Germinal center (tissue), 1 donor: Measurements from ENCODE around the gene GYS2.
"Not testable (repeated sequence)": the region's sequence is repeated elsewhere in the genome, so short reads cannot be mapped to it uniquely, and the experiment has no call there.

Source experiments
- DNase-seq: peaks from one replicate; pipeline ENCODE4 v3.0.0; 2012; ENCODE audit warnings: mixed read lengths, low spot score

Gene GYS2

DNA sequence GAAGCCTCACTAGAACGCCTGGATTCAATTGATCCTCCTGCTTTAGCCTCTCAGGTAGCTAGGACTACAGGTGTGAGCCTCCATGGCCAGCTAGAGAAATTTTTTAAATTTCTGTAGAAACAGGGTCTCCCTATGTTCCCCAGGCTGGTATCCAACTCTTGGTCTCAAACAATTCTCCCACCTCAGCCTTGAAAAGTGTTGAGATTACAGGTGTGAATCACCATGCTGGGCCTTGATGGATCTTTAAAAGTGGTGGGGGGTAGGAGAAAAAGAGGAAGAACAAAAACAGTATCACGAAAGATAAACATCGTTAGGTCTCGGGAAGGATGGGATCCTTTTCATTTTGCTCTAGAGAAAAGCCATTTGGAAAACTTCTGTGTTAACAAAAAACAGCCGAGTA, 4.5 kb downstream of the GYS2 start:
- DNase-seq, result no peak

- peak; percentile 19 for DNase-seq
Measured at GRCh38 chr12:21599143-21599999, 5.3 kb downstream of the GYS2 start.

GRCh38 chr12:21598651-21599050, 6.0 kb downstream of the GYS2 start:
- no peak for DNase-seq

GRCh38 chr12:21595356-21595755, 9.3 kb downstream of the GYS2 start:
- not testable (repeated sequence) for DNase-seq

- DNase-seq, result no peak
Measured at GRCh38 chr12:21585485-21585884, 19.2 kb downstream of the GYS2 start.

DNA sequence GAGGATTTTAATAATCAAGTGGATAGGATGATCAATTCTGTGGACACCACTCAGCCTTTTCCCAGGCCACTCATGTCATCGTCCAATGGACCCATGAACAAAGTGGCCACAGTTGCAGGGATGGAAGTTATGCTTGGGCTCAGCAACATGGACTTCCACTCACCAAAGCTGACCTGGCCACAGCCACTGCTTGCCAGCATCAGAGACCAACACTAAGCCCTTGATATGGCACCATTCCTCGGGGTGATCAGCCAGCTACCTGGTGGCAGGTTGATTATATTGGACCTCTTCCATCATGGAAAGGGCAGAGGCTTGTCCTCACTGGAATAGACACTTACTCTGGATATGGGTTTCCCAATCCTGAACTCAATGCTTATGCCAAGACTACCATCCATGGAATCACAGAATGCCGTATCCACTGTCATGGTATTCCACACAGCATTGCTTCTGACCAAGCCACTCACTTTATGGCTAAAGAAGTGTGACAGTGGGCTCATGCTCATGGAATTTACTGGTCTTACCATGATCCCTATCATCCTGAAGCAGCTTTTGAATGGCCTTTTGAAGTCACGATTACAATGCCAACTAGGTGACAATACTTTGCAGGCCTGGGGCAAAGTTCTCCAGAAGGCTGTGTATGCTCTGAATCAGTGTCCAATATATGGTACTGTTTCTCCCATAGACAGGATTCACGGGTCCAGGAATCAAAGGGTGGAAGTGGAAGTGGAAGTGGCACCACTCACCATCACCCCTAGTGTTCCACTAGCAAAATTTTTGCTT, 20.1 kb downstream of the GYS2 start:
- DNase-seq, result not testable (repeated sequence)

DNA sequence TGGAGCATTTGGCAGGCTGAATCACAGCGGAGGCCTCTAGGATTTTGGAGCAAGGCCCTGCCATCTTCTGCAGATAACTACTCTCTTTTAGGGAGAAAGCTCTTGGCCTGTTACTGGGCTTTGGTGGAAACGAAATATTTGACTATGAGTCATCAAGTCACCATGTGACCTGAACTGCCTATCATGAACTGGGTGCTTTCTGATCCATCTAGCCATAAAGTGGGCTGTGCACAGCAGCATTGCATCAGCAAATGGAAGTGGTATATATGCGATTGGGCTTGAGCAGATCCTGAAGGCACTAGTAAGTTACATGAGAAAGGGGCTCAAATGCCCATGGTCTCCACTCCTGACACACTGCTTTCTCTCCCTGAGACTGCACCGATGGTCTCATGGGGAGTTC, 21.1 kb downstream of the GYS2 start:
- DNase-seq, result no peak

DNA sequence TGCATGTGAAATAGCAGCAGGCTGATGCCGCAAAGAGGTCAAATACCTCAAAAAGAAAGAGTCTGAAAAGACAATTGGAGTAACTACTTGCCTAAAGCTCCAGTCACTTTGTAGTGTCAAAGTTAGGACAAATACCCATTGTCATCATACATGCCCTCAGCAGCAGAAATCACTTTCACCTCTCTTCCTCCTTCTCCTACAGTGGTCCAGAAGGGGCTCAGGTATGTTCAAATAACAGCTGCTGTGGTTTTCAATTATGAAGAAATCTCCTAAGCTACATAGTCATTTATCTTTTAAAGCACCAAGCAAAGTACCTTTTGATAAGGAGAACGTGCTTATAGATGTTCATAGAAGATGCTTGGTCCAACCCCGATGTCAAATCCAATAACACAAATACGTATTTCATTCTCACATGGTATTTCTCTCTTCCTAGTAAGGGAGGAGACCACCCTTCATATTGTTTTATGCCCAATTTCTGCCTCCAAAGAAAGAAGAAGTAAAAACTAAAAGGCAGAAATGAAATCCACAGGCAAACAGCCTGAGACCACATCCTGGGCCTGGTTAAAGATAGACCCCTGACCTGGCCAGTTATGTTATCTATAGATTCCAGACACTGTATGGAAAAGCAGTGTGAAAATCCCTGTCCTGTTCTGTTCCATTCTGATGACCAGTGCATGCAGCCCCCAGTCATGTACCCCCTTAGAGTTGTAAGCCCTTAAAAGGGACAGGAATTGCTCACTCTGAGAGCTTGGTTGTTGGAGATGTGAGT, 23.7 kb downstream of the GYS2 start:
- DNase-seq, result no peak

DNA sequence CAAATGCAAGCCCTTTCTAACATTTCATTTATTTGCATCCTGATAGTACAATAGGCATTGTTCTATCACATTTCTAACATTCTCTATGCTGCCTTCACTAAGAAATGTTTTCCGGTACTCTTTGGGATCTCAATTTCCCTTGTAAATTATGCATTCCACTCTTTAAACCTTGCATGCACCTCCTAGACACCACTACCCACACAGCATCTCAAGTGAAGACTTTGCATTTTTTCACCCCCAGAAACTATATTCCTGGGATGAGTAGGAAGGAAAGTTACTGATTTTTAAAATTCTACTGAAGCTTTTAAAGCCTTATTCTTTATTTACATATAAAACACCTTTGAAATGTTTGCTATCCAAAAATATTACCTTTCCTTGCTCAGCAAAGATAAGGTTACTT, 27.1 kb downstream of the GYS2 start:
- no peak for DNase-seq

DNA sequence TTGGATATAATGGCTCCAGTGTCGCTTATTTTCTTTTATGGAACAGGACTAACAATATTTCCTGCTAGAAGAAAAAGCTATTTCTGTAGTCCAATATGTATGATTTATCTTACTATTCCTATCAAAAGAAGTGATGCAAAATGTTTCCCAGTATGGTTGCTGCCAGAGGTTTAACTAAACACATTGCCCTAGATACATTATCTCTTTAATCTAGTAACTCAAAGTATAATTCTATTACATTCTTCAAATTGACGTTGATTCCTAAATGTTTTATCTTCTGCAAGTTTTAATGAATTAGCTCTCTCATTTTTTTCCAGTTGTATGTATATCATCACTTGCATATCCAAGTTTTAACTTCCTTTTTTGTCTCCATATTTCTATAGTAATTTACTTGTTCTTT, 28.2 kb downstream of the GYS2 start:
- DNase-seq, result no peak

DNA sequence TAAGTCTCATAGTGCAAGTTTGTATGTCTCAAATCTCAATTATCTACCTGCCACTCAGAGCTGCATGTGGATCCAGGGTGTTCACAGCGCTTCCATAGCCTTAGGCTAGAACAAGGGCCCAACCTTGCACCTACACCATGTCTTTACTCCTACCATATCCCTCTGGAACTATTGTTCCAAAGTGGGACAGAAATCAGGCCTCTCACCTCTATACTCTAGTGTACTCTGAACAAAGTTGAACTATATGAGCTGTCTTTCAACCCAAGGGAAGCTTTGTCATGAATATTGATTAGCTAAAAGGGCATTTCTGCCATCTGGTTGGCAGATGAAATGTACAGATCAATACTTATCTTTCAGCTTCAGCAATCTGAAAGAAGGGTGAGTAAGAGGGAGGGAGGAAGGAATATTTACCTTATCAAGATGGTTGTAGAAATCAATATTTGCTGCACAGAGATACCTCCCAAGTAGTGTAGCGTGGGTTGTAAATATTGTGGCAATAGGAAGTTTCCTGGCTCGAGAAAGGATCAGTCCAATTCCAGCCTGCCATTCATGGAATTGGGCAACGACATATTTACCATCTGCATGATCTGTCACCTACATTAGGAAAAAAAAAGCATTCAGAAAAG, 30.8 kb downstream of the GYS2 start:
- no peak for DNase-seq

GRCh38 chr12:21571046-21571445, 33.6 kb downstream of the GYS2 start:
- DNase-seq, result no peak

GRCh38 chr12:21568115-21568514, 36.5 kb downstream of the GYS2 start:
- no peak for DNase-seq

DNA sequence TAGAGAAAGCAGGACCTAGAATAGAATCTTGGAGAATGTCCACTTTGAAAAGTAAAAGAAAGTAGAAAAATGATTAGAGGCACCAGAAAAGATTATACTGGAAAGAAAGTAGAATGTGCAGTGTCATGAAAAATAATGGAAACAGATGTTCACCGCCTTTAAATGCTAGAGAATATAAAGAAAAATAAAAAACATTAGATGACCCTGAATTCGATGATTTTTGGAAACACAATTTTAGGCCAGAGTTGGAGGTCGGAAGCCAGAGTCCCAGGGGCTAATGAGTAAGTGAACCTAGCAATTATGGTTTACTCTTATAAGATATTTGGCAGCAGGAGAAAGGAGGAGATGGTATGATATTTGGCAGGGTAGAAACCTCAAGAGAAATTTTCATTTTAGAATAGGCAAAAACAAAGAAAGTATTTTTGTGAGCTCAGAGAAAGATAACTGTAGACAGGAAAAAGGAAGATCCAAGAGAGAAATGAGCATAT, 37.7 kb downstream of the GYS2 start:
- no peak for DNase-seq

- no peak for DNase-seq
Measured at GRCh38 chr12:21566223-21566906, 38.3 kb downstream of the GYS2 start.

- DNase-seq, result no peak
Measured at GRCh38 chr12:21562859-21563258, 41.8 kb downstream of the GYS2 start.

DNA sequence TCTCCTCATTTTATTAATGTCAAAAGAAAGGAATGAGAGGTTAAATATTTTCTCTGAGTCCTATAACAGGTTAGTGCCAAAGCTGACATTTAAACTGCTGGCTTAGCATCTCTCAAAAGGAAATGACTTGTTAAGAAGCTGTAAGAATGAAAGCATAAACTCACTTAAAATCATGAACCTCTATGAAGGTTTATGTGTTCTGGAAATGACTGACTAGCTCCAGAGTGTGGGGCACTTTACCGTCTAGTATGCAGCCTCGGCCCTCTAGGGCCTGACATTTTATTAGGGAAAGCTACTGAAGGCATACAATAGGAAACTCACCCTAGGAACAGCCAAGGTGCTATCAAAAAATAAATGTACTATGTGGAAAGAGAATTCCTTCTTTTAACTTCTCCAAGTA, 43.5 kb downstream of the GYS2 start:
- no peak for DNase-seq

DNA sequence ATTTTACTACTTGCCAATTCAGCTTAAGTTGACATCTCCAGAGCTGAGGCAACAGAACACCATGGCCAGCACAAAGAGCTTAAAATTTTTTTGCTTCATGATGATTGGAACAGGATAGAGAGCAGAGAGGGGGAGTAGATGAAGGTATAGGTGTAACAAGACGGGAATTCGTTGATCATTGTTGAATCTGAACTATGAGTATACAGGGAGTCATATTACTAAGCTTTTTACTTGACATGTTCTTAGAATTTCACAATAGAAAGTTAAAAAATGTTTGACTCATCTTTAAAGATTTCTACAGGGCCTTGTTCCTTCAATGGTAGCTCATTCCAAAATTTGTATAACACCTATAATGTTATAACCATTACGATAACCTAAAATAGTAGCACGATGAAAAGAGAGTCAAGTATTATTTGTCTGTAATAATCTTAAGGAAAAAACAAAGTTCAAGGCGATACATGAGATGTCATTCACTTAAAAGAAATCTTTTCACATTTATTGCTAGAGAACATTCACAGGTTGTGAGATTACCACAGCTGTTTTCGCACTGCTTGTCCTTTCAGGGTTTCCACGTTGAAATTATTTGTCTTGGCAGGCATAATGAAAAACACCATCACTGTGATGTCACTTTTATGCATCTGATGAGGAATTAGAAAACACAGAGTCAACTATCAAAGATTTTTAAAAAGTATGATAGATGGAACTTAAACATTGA, 44.6 kb downstream of the GYS2 start:
- no peak for DNase-seq

DNA sequence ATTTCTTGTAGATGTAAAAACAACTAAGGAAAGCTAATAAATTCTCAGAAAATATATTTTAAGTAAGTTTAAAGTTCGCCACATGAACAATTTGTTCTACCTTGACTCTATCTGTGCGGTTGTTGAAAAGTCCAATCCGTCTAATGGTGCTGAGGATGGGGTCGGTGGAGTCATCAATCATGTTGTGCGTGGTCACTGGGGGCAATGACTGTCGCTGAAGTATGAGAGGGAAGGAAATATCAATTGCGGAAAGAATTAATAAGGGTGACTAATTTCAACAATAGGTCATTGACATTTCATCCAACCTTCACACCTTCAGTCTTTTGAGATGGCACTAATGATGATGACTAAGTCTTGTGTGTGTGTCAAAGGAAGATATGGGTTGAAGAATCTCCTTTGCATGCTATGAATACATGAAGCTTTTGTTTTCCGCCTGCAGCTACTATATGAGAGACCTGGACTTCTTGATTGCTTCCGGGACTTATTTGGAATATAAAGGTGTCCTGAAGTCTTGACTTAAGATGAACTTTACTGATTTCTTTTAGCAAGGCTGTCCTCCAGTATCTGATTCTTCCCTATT, 46.5 kb downstream of the GYS2 start:
- no peak for DNase-seq

- no peak for DNase-seq
Measured at GRCh38 chr12:21553329-21553675, 51.3 kb downstream of the GYS2 start.
